PC-9 (cell line): ENCODE measurements around the gene SLC9A9. TPM values are rescaled to one million over a fixed set of nuclear protein-coding genes. Genes with fewer than 3 reads are reported as not detected.

Experiments
- BruUV-seq: library from RNA; stranded (reverse); fragments of 400-500 nt; replicated peaks from 2 replicates; lab custom pipeline; 2021; lab: Mats Ljungman, UMichigan
- CTCF ChIA-PET: fragments of 300-600 bp; sonication (Branson Sonifier 250); formaldehyde crosslinking; loops from one replicate; lab custom pipeline; 2022; ENCODE audit warnings: antibody characterized with exemption; lab: Charles Lee
- POLR2A ChIA-PET: fragments of 300-600 bp; sonication (Branson Sonifier 250); formaldehyde crosslinking; loops from one replicate; lab custom pipeline; 2022; ENCODE audit warnings: antibody characterized with exemption; ENCODE audit not compliant: unreplicated experiment; lab: Charles Lee
- DNase-seq, 2 experiments: peaks; one replicate each; pipeline versions ENCODE4 v3.0.0 to v3.0.0-alpha.2; 2015 to 2022; ENCODE audit warnings: mixed read lengths in 1 of 2
- H2AFZ ChIP-seq: fragments of 200-600 bp; sonication (generic); 2 replicates; pipeline ENCODE4 v1.8.1; 2017; ENCODE audit warnings: antibody characterized with exemption
- H3F3A ChIP-seq: fragments of 200-600 bp; sonication (generic); 2 replicates; pipeline ENCODE4 v1.8.1; 2017; ENCODE audit warnings: antibody characterized with exemption, mild to moderate bottlenecking, low read depth; ENCODE audit not compliant: insufficient read depth
- H3K27ac ChIP-seq: fragments of 200-600 bp; sonication (generic); 2 replicates; pipeline ENCODE4 v1.6.1; 2016; ENCODE audit warnings: mixed run types
- H3K27me3 ChIP-seq: fragments of 200-600 bp; sonication (generic); 2 replicates; pipeline ENCODE4 v1.6.1; 2016; ENCODE audit warnings: low read depth, mixed run types; ENCODE audit not compliant: insufficient read depth
- H3K36me3 ChIP-seq: fragments of 200-600 bp; sonication (generic); 2 replicates; pipeline ENCODE4 v1.6.1; 2016; ENCODE audit warnings: low read depth, mixed run types
- H3K4me1 ChIP-seq: fragments of 200-600 bp; sonication (generic); replicated peaks from 2 replicates; pipeline ENCODE4 v1.6.1; 2016; ENCODE audit warnings: mixed run types; ENCODE audit not compliant: insufficient read depth
- H3K4me2 ChIP-seq: fragments of 200-600 bp; sonication (generic); 2 replicates; pipeline ENCODE4 v1.6.1; 2017; ENCODE audit warnings: mixed run types
- H3K4me3 ChIP-seq: fragments of 200-600 bp; sonication (generic); 2 replicates; pipeline ENCODE4 v1.6.1; 2016; ENCODE audit warnings: mixed run types
- H3K79me2 ChIP-seq: fragments of 200-600 bp; sonication (generic); 2 replicates; pipeline ENCODE4 v1.6.1; 2017; ENCODE audit warnings: low read depth, mixed run types
- H3K9me2 ChIP-seq: fragments of 200-600 bp; sonication (generic); 2 replicates; pipeline ENCODE4 v1.8.1; 2017; ENCODE audit warnings: mild to moderate bottlenecking; ENCODE audit not compliant: insufficient read depth
- H3K9me3 ChIP-seq: fragments of 200-600 bp; sonication (generic); 2 replicates; pipeline ENCODE4 v1.8.1; 2016; ENCODE audit warnings: low read depth; ENCODE audit not compliant: insufficient read depth
- H4K20me1 ChIP-seq: fragments of 200-600 bp; sonication (generic); 2 replicates; pipeline ENCODE4 v1.8.1; 2017; ENCODE audit not compliant: insufficient read depth
- CTCF ChIP-seq: fragments of 200-600 bp; sonication (generic); conservative IDR thresholded peaks from 2 replicates; pipeline ENCODE4 v1.6.1; 2017; ENCODE audit warnings: mixed run types, antibody characterized with exemption, mild to moderate bottlenecking, moderate library complexity
- EZH2 ChIP-seq: fragments of 200-600 bp; sonication (generic); IDR thresholded peaks from 2 replicates; pipeline ENCODE4 v1.8.0; 2017; ENCODE audit warnings: antibody characterized with exemption, low read depth
- intact Hi-C: fragments of 100-400 bp; cut with micrococcal nuclease; formaldehyde crosslinking; loops from one replicate; pipeline ENCODE4 v1.10.0; 2022; ENCODE audit not compliant: unreplicated experiment
- total RNA-seq: library from RNA; stranded (reverse); gene quantifications from 2 replicates; pipeline ENCODE4 v1.2.3, GENCODE V29; 2021

The SLC9A9 gene
- total RNA-seq, 1 experiment from 2014 or later, result 1.7 TPM

DNA sequence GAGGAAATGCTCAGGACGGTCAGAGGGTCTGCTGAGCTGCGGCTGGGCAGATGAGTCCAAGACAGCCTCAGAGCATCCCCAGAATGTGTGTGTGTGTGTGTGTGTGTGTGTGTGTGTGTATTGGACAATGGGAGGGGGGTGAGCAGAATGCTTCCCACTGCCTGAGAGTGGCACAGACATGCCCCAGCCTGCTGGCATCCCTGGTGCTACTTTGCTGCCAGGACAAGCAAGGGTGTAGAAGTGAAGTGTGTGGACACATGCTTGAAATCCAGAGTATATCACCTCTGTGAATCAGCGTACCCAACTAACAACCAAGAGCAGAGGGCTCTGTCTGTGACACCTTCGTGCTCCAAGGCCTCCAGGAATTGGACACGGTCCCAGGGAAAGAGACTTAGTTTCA lies 76.3 kb downstream of the SLC9A9 start:
- Histone ChIP-seq H3F3A (no peaks in the 10 kb centered on the region), H3K9me2 (no peaks in the 10 kb centered on the region), H3K4me3 (no peak overlapping the region), H4K20me1 (no peaks in the 10 kb centered on the region), H2AFZ (no peak overlapping the region), H3K4me2 (no peak overlapping the region), H3K9me3 (no peaks in the 10 kb centered on the region), H3K27me3 (no peaks in the 10 kb centered on the region), H3K4me1 (no peaks in the 10 kb centered on the region), H3K36me3 (no peaks in the 10 kb centered on the region), H3K27ac (no peak overlapping the region), H3K79me2 (no peaks in the 10 kb centered on the region)
- ChIA-PET CTCF (no interaction called here), POLR2A (no interaction called here)
- no peak for DNase-seq
- TF ChIP-seq EZH2 (no peak), CTCF (no peak)
- no TSS peak for BruUV-seq
- intact Hi-C loops, result no loop called here

DNA sequence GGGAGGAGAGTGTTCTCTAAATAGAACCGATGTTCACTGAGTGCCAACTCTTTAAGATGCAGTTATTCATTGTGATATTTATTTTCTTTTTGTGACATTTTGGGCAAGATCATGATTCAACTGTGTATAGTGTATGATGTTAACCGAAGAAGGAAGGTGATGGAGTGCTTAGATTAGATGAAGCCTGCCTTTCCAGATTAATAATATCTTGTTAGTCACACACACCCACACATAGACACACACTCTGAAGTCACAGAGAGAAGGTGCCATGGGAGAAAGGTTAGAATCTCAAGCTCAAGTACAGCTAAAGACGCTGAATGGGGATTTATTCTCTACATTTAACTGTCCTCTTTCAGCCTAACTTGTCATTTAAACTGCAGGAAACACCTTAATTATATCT lies 77.0 kb downstream of the SLC9A9 start:
- H2AFZ ChIP-seq, result no peak overlapping the region
- H3K9me3 ChIP-seq, result no peaks in the 10 kb centered on the region
- no peak overlapping the region for H3K4me2 ChIP-seq
- intact Hi-C loops, result no loop called here
- no TSS peak for BruUV-seq
- no peaks in the 10 kb centered on the region for H3F3A ChIP-seq
- H3K79me2 ChIP-seq, result no peaks in the 10 kb centered on the region
- H3K27ac ChIP-seq, result no peak overlapping the region
- no peaks in the 10 kb centered on the region for H3K27me3 ChIP-seq
- no peaks in the 10 kb centered on the region for H3K9me2 ChIP-seq
- H3K36me3 ChIP-seq, result no peaks in the 10 kb centered on the region
- no peaks in the 10 kb centered on the region for H3K4me1 ChIP-seq
- POLR2A ChIA-PET, result interaction anchor here (0.6 kb wide), 1 partner anchor 201 kb away, joined by 3 read pairs; no protein-coding TSS in a partner anchor
- TF ChIP-seq CTCF (no peak), EZH2 (no peak)
- no peaks in the 10 kb centered on the region for H4K20me1 ChIP-seq
- DNase-seq, result no peak
- H3K4me3 ChIP-seq, result no peak overlapping the region
- CTCF ChIA-PET, result no interaction called here

- Histone ChIP-seq H4K20me1 (no peaks in the 10 kb centered on the region), H2AFZ (no peak overlapping the region), H3K4me3 (no peak overlapping the region), H3K79me2 (no peaks in the 10 kb centered on the region), H3K4me2 (no peak overlapping the region), H3K9me3 (no peaks in the 10 kb centered on the region), H3K27me3 (no peaks in the 10 kb centered on the region), H3K4me1 (no peaks in the 10 kb centered on the region), H3F3A (no peaks in the 10 kb centered on the region), H3K9me2 (no peaks in the 10 kb centered on the region), H3K27ac (no peak overlapping the region), H3K36me3 (no peaks in the 10 kb centered on the region)
- no peak for DNase-seq
- ChIA-PET POLR2A (interaction anchor here (0.5 kb wide), 1 partner anchor 1885 kb away, joined by 4 read pairs; no protein-coding TSS in a partner anchor), CTCF (no interaction called here)
- intact Hi-C loops, result no loop called here
- TF ChIP-seq CTCF, result no peak
- no peak for TF ChIP-seq EZH2
- no TSS peak for BruUV-seq
These were observed 77.9 kb downstream of the SLC9A9 start for GRCh38 chr3:143770391-143770790.
